Smooth muscle cell (in vitro differentiated cells): ENCODE data around the gene RBM3. TPM values are rescaled to one million over a fixed set of nuclear protein-coding genes. Genes with fewer than 3 reads are reported as not detected.

Experiments used
- DNase-seq: peaks from one replicate; lab custom pipeline; 2025; ENCODE audit not compliant: unreplicated experiment; lab: John Stamatoyannopoulos, UW
- H2AFZ ChIP-seq: fragments of 200-600 bp; sonication (generic); 2 replicates; pipeline ENCODE4 v1.6.0; 2016; ENCODE audit warnings: antibody characterized with exemption, low read depth, mild to moderate bottlenecking
- H3F3A ChIP-seq: fragments of 200-600 bp; sonication (generic); 2 replicates; pipeline ENCODE4 v1.6.0; 2017; ENCODE audit warnings: antibody characterized with exemption, low read depth
- H3K27ac ChIP-seq: fragments of 200-600 bp; sonication (generic); 2 replicates; pipeline ENCODE4 v1.5.1; 2016; ENCODE audit warnings: low read depth, mild to moderate bottlenecking
- H3K27me3 ChIP-seq: fragments of 200-600 bp; sonication (generic); 2 replicates; pipeline ENCODE4 v1.6.1; 2016; ENCODE audit warnings: low read depth, mild to moderate bottlenecking
- H3K36me3 ChIP-seq: fragments of 200-600 bp; sonication (generic); 2 replicates; pipeline ENCODE4 v1.5.1; 2016; ENCODE audit warnings: low read depth
- H3K4me1 ChIP-seq: fragments of 200-600 bp; sonication (generic); 2 replicates; pipeline ENCODE4 v1.5.1; 2016; ENCODE audit warnings: low read depth
- H3K4me2 ChIP-seq: fragments of 200-600 bp; sonication (generic); 2 replicates; pipeline ENCODE4 v1.6.0; 2016; ENCODE audit warnings: mild to moderate bottlenecking
- H3K4me3 ChIP-seq: fragments of 200-600 bp; sonication (generic); 2 replicates; pipeline ENCODE4 v1.5.1; 2016; ENCODE audit warnings: mild to moderate bottlenecking
- H3K79me2 ChIP-seq: fragments of 200-600 bp; sonication (generic); 2 replicates; pipeline ENCODE4 v1.6.0; 2016; ENCODE audit warnings: low read depth, mild to moderate bottlenecking
- H3K9ac ChIP-seq: fragments of 200-600 bp; sonication (generic); 2 replicates; pipeline ENCODE4 v1.6.0; 2016; ENCODE audit warnings: low read depth
- H3K9me3 ChIP-seq: fragments of 200-600 bp; sonication (generic); replicated peaks from 2 replicates; pipeline ENCODE4 v1.5.1; 2016; ENCODE audit warnings: low read depth
- H4K20me1 ChIP-seq: fragments of 200-600 bp; sonication (generic); 2 replicates; pipeline ENCODE4 v1.6.0; 2016; ENCODE audit warnings: low read depth
- CTCF ChIP-seq: fragments of 200-600 bp; sonication (generic); IDR thresholded peaks from 2 replicates; pipeline ENCODE4 v1.5.1; 2017; ENCODE audit warnings: borderline replicate concordance, mild to moderate bottlenecking, antibody characterized with exemption; ENCODE audit not compliant: insufficient read depth, poor library complexity, severe bottlenecking
- WGBS: methylation state at CpG from one replicate; pipeline ENCODE4 v1.1.7; 2016; ENCODE audit warnings: low lambda C conversion rate; 5-methylcytosine and 5-hydroxymethylcytosine counted together
- polyA plus RNA-seq: library from polyadenylated mRNA; unstranded; fragments of >200 nt; fragmentation: Nextera tagmentation; extraction: Ambion mirVana; gene quantifications from 2 replicates; pipeline ENCODE4 v1.2.1, GENCODE V29; 2016
- total RNA-seq: library from RNA; depleted of rRNA; stranded (reverse); fragments of >200 nt; gene quantifications from 2 replicates; pipeline ENCODE4 v1.2.3, GENCODE V29; 2014

RBM3 gene
- total and polyA plus RNA-seq, 2 experiments from 2014 or later = 110 to 111 TPM

GRCh38 chrX:48539345-48540027, 34.8 kb upstream of the RBM3 start, which contains the start of gene TBC1D25:
Gene TBC1D25 (plus strand): TSS chrX:48539714. CDS start chrX:48539798, 84 bp downstream.
- Histone ChIP-seq H4K20me1 (no peaks in the 10 kb centered on the region), H3K9me3 (no peaks in the 10 kb centered on the region), H3K4me3 (peak within 1 kb of the TSS; percentile 66), H3K36me3 (no peaks in the 10 kb centered on the region), H3K27me3 (no peaks in the 10 kb centered on the region), H3K27ac (peak within 1 kb of the TSS; percentile 77), H3K4me2 (peak within 1 kb of the TSS; percentile 80), H3F3A (no peaks in the 10 kb centered on the region), H3K79me2 (no peaks in the 10 kb centered on the region), H2AFZ (no peak within 1 kb of the TSS), H3K9ac (peak within 1 kb of the TSS; percentile 82), H3K4me1 (no peaks in the 10 kb centered on the region)
- DNase-seq = peak; percentile 79
- peak; percentile 39 for TF ChIP-seq CTCF
- 21% methylated on average over 28 of the region's 59 CpGs for WGBS

GRCh38 chrX:48540028-48540375, 34.3 kb upstream of the RBM3 start:
- no peak for DNase-seq
- Histone ChIP-seq H3K4me3 (peak overlapping the region; percentile 66), H3K9ac (peak overlapping the region; percentile 82), H3K27ac (peak overlapping the region; percentile 57), H3F3A (no peaks in the 10 kb centered on the region), H3K4me1 (no peaks in the 10 kb centered on the region), H3K79me2 (no peaks in the 10 kb centered on the region), H3K9me3 (no peaks in the 10 kb centered on the region), H2AFZ (no peak overlapping the region), H3K4me2 (peak overlapping the region; percentile 80), H3K36me3 (no peaks in the 10 kb centered on the region), H4K20me1 (no peaks in the 10 kb centered on the region), H3K27me3 (no peaks in the 10 kb centered on the region)
- no peak for TF ChIP-seq CTCF
- WGBS = 40% methylated on average over 12 of the region's 12 CpGs

GRCh38 chrX:48540480-48540879, 33.8 kb upstream of the RBM3 start:
- no peaks in the 10 kb centered on the region for H3F3A ChIP-seq
- no peak overlapping the region for H3K9ac ChIP-seq
- H4K20me1 ChIP-seq = no peaks in the 10 kb centered on the region
- no peaks in the 10 kb centered on the region for H3K27me3 ChIP-seq
- H3K36me3 ChIP-seq = no peaks in the 10 kb centered on the region
- no peak for DNase-seq
- H3K4me1 ChIP-seq = no peaks in the 10 kb centered on the region
- no peaks in the 10 kb centered on the region for H3K79me2 ChIP-seq
- TF ChIP-seq CTCF = no peak
- H3K27ac ChIP-seq = no peak overlapping the region
- no peaks in the 10 kb centered on the region for H3K9me3 ChIP-seq
- 87% methylated on average over 7 of the region's 7 CpGs for WGBS
- peak overlapping the region; percentile 66 for H3K4me3 ChIP-seq
- H2AFZ ChIP-seq = no peak overlapping the region
- peak overlapping the region; percentile 80 for H3K4me2 ChIP-seq
